ENCODE data around the gene TXNL4A. TPM values are rescaled to one million over a fixed set of nuclear protein-coding genes. Genes with fewer than 3 reads are reported as not detected.

The TXNL4A gene
- polyA plus RNA-seq, 12 donors = 80.8 to 157 (median 95.8) TPM; not detected in 1

DNA sequence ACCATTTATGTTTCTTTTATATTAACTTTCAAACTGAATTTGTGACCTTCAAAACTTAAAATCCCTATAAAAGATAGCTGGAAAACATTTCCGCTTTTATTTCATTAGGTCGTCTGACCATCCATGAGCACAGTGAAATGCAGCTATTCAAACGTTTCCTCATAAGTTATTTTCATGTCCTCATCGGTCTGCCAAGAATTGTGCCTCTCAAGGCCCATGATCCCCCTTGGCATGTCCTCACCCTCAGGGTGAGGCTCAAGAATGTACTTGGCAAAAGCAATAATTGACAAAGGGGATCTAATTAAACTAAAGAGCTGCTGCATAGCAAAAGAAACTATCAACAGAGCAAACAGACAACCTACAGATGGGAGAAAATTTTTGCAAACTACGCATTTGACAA is 49.3 kb downstream of the TXNL4A start:
- no peak for DNase-seq

- no peak for DNase-seq
These were observed 50.2 kb downstream of the TXNL4A start for GRCh38 chr18:79938196-79938595.

DNA sequence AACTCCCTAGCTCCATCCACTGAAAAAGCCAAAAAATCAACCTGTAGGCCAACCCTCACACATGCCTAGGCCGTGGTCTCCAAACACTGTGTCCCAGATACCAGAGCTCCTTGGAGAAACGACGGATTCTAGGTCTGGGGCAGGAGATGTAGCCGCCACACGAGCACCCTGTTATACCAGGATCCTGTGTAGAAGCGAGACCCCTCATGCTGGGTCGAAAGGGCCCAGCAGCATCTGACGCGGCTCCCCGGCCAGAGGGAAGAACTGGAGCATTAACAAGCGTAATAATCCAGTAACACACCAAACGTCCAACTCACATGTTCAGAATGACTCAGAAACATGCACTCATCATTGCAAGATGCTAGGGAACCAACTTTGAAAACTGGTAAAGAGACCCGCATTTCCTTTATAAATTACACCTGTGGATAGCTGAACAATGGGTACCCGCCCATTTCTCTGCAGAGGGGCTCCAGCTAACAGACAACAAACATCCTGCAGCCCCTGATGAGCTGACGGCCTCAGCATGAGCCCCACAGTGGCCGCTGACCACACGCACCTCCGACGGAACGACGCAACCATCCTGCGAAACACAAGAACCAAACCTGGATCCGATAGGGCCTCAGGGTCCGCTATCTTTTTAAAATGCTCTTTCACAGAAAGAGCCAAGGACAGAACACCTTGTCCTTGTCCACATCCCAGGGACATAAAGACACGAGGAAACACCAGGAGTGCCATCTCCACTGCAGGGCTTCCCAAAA is 51.1 kb downstream of the TXNL4A start:
- no peak for DNase-seq

GRCh38 chr18:79936641-79937040 is 51.7 kb downstream of the TXNL4A start:
- no peak for DNase-seq

- no peak for DNase-seq
These were observed 52.4 kb downstream of the TXNL4A start for GRCh38 chr18:79935925-79936324.

DNA sequence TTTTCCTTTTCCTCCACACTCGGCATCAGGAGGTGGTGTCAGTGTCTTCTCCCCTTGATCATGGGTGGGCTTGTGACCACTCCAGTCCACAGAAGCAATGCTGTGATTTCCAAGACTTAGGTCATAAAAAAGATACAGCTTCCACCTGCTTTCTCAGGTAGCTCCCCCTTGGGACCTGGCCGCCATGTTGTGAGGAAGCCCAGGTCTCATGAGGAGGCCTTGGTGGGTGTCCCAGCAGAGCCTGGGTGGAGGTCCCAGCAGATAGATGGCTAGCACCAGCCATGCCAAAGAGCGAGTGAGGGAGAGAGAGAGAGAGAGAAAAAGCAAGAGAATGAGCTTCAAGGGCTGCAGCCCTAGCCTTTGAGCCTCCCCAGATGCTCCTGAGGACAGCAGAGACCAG is 52.9 kb downstream of the TXNL4A start:
- no peak for DNase-seq

DNA sequence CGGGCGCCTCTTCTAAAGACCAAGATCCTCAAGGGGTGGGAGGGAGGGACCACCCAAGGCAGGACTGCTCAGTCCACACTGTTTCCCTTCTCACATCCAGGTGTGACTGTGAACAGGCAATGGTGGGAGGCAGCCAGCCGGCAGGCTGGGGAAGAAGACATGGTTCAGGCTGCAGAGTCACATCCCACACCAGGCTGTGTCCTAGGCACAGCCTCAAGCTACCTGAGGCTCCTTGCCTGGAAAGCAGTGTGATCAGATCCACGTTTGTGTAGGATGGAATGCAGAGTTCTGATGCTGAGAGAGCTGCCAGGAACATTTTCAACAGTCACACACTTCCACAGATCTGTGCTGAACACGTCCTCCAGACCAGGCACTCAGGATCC is 53.3 kb downstream of the TXNL4A start:
- DNase-seq = no peak

DNA sequence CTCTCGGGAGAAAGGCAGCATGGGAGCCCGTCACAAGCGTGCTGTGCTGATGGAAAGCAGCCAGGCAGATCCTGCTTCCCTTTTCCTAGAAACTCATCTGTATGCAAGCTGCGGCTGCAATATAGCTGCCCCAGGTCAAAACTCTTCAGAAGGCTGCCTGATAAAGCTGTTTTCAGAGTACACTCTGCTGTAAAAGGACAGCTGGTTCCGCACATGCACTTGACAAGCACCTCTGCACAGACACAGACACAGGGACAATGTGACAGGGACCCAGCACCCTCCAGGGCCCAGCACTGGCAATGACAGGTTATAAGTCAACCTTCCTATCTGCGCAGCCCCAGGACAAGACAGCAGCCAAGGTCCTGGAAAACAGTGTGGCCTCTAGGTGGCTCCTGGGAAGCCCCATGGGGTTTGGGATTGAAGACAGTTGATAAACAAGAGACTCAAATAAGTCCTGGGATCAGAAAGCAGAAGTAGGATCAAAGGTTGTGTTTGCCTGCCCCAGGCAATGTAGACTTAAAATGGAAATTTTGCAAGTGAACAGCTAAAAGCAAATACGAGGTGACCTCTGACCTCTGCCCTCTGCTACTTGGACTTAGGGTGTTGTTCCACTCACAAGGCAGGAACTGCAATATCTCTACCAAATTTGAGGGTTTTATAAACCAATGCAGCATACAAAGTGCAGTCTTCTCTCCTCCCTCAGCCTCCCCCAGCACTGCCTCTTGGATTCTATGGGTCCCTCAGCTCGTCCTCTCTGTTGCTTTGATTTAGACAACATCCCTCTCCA is 53.9 kb downstream of the TXNL4A start:
- no peak for DNase-seq

GRCh38 chr18:79933765-79934164 is 54.6 kb downstream of the TXNL4A start:
- DNase-seq = no peak

DNA sequence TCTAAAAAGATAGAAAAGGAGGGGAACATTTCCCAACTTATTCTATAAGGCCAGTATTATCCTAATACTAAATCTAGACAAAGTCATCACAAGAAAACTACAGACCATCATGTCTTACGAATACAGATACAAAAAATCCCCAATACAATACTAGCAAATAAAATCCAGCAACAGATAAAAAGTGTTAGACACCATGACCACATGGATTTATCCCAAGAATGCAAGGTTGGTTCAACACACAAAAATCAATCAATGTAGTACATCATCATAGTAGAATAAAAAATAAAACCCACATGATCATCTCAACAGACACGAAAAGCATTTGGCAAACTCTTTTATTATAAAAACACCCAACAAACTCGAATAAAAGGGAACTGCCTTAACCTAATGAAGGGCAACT is 55.5 kb downstream of the TXNL4A start:
- no peak for DNase-seq

- no peak for DNase-seq
These were observed 56.9 kb downstream of the TXNL4A start for GRCh38 chr18:79931475-79931874.

- DNase-seq = no peak
These were observed 58.2 kb downstream of the TXNL4A start for GRCh38 chr18:79930020-79930642.

DNA sequence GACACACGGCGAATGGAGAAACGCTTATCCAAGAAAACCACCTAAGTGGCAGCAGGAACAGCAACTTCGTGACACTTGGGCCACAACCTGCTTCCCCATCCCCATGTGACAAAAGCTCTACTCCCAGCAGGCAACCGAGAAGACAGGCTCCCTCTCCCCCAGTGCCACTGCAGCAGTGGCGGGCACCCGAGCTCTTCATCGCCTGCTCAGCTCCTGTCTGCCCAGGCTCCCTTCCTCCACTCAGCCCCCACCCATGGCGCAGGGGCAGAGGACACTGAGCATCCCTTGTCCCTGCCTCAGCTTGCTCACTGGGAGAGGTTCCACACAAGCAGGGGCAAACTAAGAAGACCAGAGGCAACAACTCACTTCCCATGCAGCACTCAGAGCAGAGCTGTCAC is 59.8 kb downstream of the TXNL4A start:
- no peak for DNase-seq

- DNase-seq = no peak
These were observed 60.5 kb downstream of the TXNL4A start for GRCh38 chr18:79927607-79928562.

- no peak for DNase-seq
These were observed 61.4 kb downstream of the TXNL4A start for GRCh38 chr18:79926715-79927606.

GRCh38 chr18:79926306-79926705 is 62.1 kb downstream of the TXNL4A start:
- DNase-seq = no peak

DNA sequence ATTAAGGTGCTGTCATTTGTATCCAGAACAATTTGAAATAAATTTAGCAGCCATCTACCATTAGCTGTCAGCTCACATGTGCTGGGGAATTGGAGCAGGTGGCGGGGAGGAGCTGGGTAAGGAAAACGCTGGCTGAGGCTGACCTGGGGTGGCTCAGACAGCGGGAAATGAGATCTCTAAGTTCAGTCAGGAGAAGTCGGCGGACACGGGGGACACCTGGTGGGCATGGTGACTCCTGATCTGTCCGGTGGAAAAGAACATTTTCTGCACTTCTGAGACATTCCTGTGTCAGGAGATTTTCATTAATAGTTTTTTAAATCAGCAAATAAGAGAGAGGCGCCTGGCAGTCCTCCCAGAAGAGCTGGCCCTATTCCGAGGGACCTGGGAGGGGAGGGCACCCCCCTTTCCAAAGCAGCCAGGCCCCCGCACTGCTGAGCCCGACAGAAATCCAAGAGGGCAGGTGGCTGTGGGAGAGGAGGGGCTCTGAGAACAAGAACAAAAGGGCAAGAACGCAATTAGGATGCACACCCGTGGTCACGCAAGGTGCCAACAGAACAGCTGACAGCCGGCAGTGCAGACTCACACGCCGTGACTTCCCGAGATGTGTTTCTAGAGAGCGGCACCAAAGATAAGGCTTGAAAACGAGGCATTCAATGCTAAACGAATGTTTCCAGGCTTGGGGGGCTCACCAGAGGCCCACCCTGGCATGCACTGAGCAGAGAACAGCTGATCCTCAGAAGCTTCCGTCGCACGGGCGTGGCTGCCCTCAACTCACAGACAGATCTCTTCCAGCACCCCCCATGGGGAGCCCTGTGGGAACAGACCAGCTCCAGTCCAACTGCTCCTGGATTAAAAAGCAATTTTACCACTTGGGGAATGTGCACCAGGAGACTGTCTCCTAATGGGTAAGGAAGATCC is 63.3 kb downstream of the TXNL4A start:
- DNase-seq = no peak

- no peak for DNase-seq
These were observed 64.3 kb downstream of the TXNL4A start for GRCh38 chr18:79923896-79924585.

DNA sequence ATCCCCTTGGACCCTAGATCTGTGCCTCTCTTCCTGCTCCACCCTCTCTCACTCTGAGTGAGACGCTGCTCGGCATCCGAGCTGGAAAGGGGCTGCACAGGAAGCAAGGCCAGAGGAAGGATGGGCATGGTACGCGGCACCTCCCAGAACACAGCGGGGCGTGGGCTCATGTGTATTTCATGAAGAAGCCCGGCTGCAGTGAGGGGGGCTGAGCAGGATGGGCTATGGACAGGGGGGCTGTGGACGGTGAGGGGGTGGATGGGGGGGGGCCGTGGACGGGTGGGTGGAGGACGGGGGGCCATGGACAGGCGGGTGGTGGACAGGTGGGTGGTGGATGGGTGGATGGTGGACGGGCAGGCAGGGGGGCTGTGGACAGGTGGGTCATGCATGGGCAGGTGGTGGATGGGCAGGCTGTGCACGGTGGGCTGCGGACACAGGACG is 65.4 kb downstream of the TXNL4A start:
- no peak for DNase-seq
